Astrocyte of the spinal cord (primary cell): ENCODE data around the gene ATL1.
"Not testable (repeated sequence)": the region's sequence is repeated elsewhere in the genome, so short reads cannot be mapped to it uniquely, and the experiment has no call there.

ENCODE experiments used
- DNase-seq: peaks from one replicate; pipeline ENCODE4 v3.0.0; 2011; ENCODE audit warnings: low read depth, low spot score
- H3K4me3 ChIP-seq: 2 replicates; pipeline ENCODE4 v1.5.1; 2011; ENCODE audit warnings: low read depth, mild to moderate bottlenecking, low read length, moderate library complexity
- in situ Hi-C: cut with HindIII; loops from 2 replicates; pipeline ENCODE4 v1.10.0; 2017; ENCODE audit warnings: low sequenced_read_pairs
- TF ChIP-seq, protein P1 (sequence below): IDR thresholded peaks from 2 replicates; pipeline ENCODE4 v1.5.1; 2012; ENCODE audit warnings: low read depth, mild to moderate bottlenecking, low read length, inconsistent platforms

Gene ATL1

DNA sequence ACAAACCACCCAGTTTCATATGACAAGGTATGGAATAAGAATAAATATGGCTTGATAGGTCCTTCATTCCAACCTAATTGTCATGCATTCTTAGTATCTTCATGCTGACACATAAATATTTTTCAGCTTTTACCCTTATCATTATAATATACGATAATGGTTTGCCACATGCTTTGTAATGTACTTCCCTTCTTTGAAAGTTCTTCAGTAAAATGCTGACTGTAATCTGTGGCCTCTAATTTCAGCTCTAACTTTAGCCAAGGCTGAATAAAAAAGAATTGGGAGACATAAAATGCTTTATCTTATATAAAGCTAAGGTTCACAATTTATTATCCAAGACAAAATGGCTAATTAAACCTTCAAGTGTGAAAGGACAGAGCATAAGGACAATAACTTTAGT is 24.9 kb upstream of the ATL1 start:
- DNase-seq = no peak
- TF ChIP-seq, protein P1, sequence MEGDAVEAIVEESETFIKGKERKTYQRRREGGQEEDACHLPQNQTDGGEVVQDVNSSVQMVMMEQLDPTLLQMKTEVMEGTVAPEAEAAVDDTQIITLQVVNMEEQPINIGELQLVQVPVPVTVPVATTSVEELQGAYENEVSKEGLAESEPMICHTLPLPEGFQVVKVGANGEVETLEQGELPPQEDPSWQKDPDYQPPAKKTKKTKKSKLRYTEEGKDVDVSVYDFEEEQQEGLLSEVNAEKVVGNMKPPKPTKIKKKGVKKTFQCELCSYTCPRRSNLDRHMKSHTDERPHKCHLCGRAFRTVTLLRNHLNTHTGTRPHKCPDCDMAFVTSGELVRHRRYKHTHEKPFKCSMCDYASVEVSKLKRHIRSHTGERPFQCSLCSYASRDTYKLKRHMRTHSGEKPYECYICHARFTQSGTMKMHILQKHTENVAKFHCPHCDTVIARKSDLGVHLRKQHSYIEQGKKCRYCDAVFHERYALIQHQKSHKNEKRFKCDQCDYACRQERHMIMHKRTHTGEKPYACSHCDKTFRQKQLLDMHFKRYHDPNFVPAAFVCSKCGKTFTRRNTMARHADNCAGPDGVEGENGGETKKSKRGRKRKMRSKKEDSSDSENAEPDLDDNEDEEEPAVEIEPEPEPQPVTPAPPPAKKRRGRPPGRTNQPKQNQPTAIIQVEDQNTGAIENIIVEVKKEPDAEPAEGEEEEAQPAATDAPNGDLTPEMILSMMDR = no peak
- in situ Hi-C loops = no loop called here
- H3K4me3 ChIP-seq = no peak overlapping the region

DNA sequence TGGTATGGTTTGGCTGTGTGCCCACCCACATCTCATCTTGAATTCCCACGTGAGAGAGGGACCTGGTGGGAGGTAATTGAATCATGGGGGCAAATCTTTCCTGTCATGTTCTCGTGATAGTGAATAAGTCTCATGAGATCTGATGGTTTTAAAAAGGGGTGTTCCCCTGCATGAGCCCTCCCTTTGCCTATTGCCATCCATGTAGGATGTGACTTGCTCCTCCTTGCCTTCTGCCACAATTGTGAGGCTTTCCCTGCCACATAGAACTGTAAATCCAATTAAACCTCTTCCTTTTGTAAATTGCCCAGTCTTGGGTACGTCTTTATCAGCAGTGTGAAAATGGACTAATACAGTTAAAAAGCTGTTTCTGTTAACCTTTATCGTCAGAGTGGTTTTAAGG is 21.9 kb upstream of the ATL1 start:
- in situ Hi-C loops, H3K4me3 ChIP-seq, DNase-seq: not testable (repeated sequence)

DNA sequence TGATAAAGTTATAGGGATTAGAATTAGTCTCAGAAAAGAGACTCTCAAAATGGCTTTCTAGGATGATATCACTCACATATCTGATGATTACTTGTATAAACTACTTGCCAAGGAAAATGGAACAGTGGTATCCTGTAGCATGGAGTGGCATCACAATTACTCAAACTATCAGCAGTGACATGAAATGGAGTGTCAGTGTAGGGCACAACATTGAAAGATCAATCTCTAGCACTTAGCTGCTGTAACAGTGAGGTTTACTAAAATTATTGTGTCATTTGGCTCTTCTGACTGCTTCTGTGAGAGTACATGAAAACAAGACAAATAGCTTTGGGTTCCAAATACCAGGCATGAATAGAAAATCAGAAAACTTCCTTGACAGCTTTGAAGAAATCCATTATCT is 20.9 kb upstream of the ATL1 start:
- TF ChIP-seq, protein P1 = no peak
- no peak for DNase-seq
- no peak overlapping the region for H3K4me3 ChIP-seq
- in situ Hi-C loops = no loop called here

DNA sequence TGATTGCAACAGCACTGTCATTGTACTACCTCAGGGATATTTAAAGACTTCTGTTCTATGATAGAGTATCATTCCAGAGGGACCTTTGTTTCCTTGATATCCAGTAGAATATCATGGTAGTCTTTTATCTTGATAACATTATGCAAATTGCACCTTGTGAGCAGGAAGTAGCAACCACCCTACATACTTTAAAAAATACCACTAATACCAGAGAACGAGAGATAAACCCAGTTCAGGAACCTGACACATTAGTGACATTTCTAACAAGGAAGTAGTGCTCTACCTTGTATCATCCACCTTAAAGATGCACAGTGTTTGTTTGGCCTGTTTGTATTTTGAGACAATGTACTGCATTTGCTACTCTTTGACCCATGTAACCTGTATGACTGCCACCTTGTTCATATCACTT is 18.8 kb upstream of the ATL1 start:
- in situ Hi-C loops = no loop called here
- no peak for DNase-seq
- TF ChIP-seq, protein P1 = no peak
- H3K4me3 ChIP-seq = no peak overlapping the region

DNA sequence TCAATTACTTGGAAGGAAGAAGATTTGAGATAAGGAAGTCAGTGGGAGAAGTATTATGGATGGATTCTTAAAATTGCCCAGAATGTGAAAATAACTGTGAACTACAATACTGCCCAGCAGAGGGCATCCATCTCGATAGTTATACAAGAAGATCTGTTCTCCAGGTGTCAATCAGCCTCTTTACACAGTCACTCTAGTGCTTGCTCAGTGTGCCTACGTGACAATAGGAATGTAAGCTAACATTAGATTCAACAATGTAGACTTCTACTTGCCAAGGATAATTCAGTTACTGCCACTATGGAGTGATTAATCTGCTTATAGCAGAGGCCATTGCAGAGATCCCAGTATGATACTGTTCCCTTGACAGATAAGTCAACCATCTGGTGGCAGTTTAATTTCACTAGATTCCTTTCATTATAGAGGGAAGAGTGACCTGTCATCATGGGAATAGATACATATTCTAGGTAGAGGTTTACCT is 17.0 kb upstream of the ATL1 start:
- peak; percentile 56 for DNase-seq
- in situ Hi-C loops = no loop called here
- H3K4me3 ChIP-seq = no peak overlapping the region
- TF ChIP-seq, protein P1 = peak; percentile 48

DNA sequence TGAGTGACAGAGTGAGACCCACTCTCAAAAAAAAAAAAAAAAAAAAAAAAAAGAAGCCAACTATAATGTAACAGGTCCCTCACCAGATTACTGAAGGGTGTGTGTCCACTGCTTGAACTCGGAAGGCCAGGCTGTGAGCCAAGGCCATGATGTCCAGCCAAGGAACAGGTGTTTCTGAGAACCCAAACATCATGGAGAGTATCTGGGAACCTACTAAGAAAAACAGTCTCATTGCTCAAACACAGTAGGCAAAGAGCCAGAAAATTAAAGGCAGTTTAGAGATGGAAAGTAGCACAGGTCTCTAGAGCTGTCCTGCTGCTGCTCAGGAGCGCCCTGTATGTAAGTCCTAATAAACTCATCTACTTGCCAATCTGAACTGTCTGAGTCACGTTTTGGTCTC is 15.0 kb upstream of the ATL1 start:
- no peak for DNase-seq
- in situ Hi-C loops = no loop called here
- no peak overlapping the region for H3K4me3 ChIP-seq
- TF ChIP-seq, protein P1 = no peak

DNA sequence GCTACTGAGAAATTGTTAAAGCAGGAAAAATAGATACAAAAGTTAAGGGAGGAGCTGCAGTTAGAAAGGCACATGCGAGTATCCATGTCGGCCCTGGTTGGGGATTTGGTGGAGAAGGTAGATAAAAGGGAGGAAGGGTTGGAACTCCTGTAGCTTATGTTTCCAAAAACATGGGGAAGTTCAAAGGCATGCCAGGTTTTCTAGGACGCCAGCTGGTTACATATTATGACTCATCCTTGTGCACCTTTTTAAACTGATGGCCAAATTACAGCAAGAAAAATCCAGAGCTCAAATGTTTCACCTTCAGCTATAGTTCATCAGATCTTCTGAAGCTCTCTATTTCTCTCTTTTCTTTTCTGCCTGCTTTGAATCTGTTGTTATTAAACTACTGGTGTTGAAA is 14.3 kb upstream of the ATL1 start:
- TF ChIP-seq, protein P1 = no peak
- H3K4me3 ChIP-seq = no peak overlapping the region
- DNase-seq = no peak
- in situ Hi-C loops = no loop called here
